ENCODE data around the gene FOXP3. TPM values are rescaled to one million over a fixed set of nuclear protein-coding genes. Genes with fewer than 3 reads are reported as not detected.
"Not testable (repeated sequence)": the region's sequence is repeated elsewhere in the genome, so short reads cannot be mapped to it uniquely, and the experiment has no call there.

Gene FOXP3
- polyA plus RNA-seq, 1 of the 3 experiments (the other 2 are of a cell fraction), result 0.12 TPM

DNA sequence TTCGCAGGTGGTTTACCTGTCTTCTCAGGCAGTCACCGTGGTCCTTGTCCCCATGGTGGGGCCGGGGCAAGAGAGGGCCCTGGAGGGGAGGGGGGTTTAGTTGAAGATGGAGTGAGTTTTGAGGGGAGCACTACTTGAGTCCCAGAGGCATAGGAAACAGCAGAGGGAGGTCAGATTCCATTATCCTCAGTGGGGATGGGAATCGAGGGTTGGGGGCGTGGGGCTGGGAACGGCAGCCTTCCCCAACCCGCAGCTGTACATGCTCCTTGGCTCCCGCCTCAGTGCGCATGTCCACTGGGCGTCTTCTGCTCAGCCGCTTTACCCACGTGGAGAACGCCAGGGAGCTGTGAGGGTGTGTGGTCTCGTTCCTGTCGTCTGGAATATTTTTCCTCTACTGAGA is 38.8 kb upstream of the FOXP3 start, which contains the start of gene GAGE10:
GAGE10 (plus strand) TSS at position 301 of the 400 bp plus-strand sequence. CDS start 1,214 bp downstream, outside the sequence.
- ChIA-PET CTCF (no interaction called here), POLR2A (no interaction called here)
- no peaks in the 10 kb centered on the region for H3K9me2 ChIP-seq
- H3K79me2 ChIP-seq (ENCODE audit: insufficient read depth), result no peaks in the 10 kb centered on the region
- H3K4me2 ChIP-seq, result no peak within 1 kb of the TSS
- H3K4me3 ChIP-seq (ENCODE audit: low read depth in 2 of 2, low read length in 1 of 2), result no peak within 1 kb of the TSS
- TF ChIP-seq RXRA (IDR thresholded peaks at IDR 0.05; ENCODE audit: borderline replicate concordance, low read depth), result no peak
- H2AFZ ChIP-seq (ENCODE audit: low read depth), result no peak within 1 kb of the TSS
- H3F3A ChIP-seq (replicated peaks; ENCODE audit: insufficient read depth), result no peaks in the 10 kb centered on the region
- no peak within 1 kb of the TSS for H3K27ac ChIP-seq (ENCODE audit: low read depth in 2 of 2, low read length in 1 of 2)
- no peaks in the 10 kb centered on the region for H3K9me3 ChIP-seq
- no peak for DNase-seq
- no peaks in the 10 kb centered on the region for H3K4me1 ChIP-seq (ENCODE audit: control insufficient read depth in 1 of 2, insufficient read depth in 2 of 2, low read depth in 1 of 2, low read length in 1 of 2)
- H4K20me1 ChIP-seq (ENCODE audit: insufficient read depth), result no peaks in the 10 kb centered on the region
- 13% methylated on average over 5 of the region's 15 CpGs for WGBS (ENCODE audit: low lambda C conversion rate)
- peaks cover 40% of the 10 kb centered on the region; the same call in 1 of the 2 replicates for H3K27me3 ChIP-seq (ENCODE audit: insufficient read depth)
- H3K9ac ChIP-seq, result no peak within 1 kb of the TSS
- H3K36me3 ChIP-seq (replicated peaks in 1 of 2; ENCODE audit: control insufficient read depth in 1 of 2, insufficient read depth in 2 of 2, low read length in 1 of 2), result no peaks in the 10 kb centered on the region

GRCh38 chrX:49300703-49301102 is 36.2 kb upstream of the FOXP3 start:
- H3F3A ChIP-seq (replicated peaks; ENCODE audit: insufficient read depth), result no peaks in the 10 kb centered on the region
- H3K79me2 ChIP-seq (ENCODE audit: insufficient read depth), result no peaks in the 10 kb centered on the region
- no peak overlapping the region for H2AFZ ChIP-seq (ENCODE audit: low read depth)
- no peak overlapping the region for H3K27ac ChIP-seq (ENCODE audit: low read depth in 2 of 2, low read length in 1 of 2)
- 36% methylated on average over 1 of the region's 1 CpG for WGBS (ENCODE audit: low lambda C conversion rate)
- no peaks in the 10 kb centered on the region for H3K36me3 ChIP-seq (replicated peaks in 1 of 2; ENCODE audit: control insufficient read depth in 1 of 2, insufficient read depth in 2 of 2, low read length in 1 of 2)
- no peak for TF ChIP-seq POLR2AphosphoS5 (IDR thresholded peaks at IDR 0.05; ENCODE audit: low read depth, low read length)
- TF ChIP-seq ELF1 (IDR thresholded peaks at IDR 0.05), result no peak
- no peak for TF ChIP-seq FOXM1 (IDR thresholded peaks at IDR 0.05; ENCODE audit: low read depth)
- no peak for TF ChIP-seq YY1 (IDR thresholded peaks at IDR 0.05; ENCODE audit: low read depth)
- TF ChIP-seq NFIC (IDR thresholded peaks at IDR 0.05; ENCODE audit: borderline replicate concordance), result no peak
- POLR2A ChIA-PET, result no interaction called here
- CTCF ChIA-PET, result interaction anchor here (0.7 kb wide), 1 partner anchor 454 kb away, joined by 3 read pairs; no protein-coding TSS in a partner anchor
- H3K9ac ChIP-seq, result no peak overlapping the region
- no peaks in the 10 kb centered on the region for H3K9me2 ChIP-seq
- no peak for DNase-seq
- no peak overlapping the region for H3K4me2 ChIP-seq
- H3K9me3 ChIP-seq, result no peaks in the 10 kb centered on the region
- H4K20me1 ChIP-seq (ENCODE audit: insufficient read depth), result no peaks in the 10 kb centered on the region
- H3K4me3 ChIP-seq (ENCODE audit: low read depth in 2 of 2, low read length in 1 of 2), result no peak overlapping the region
- H3K4me1 ChIP-seq (ENCODE audit: control insufficient read depth in 1 of 2, insufficient read depth in 2 of 2, low read depth in 1 of 2, low read length in 1 of 2), result no peaks in the 10 kb centered on the region
- peaks cover 31% of the 10 kb centered on the region; the same call in 1 of the 2 replicates for H3K27me3 ChIP-seq (ENCODE audit: insufficient read depth)

DNA sequence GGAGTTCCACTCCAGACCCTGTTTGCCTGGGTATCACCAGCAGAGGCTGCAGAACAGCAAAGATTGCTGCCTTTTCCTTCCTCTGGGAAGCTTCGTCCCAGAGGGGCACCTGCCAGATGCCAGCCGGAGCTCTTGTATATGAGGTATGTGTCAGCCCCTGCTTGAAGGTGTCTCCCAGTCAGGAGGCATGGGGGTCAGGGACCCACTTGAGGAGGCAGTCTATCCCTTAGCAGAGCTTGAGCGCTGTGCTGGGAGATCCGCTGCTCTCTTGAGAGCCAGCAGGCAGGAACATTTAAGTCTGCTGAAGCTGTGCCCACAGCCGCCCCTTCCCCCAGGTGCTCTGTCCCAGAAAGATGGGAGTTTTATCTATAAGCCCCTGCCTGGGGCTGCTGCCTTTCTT is 34.8 kb upstream of the FOXP3 start:
- 55% methylated on average over 4 of the region's 5 CpGs for WGBS (ENCODE audit: low lambda C conversion rate)
- H3K4me1 ChIP-seq (ENCODE audit: control insufficient read depth in 1 of 2, insufficient read depth in 2 of 2, low read depth in 1 of 2, low read length in 1 of 2); H3F3A ChIP-seq (replicated peaks; ENCODE audit: insufficient read depth); H3K27ac ChIP-seq (ENCODE audit: low read depth in 2 of 2, low read length in 1 of 2); DNase-seq; CTCF ChIA-PET; H3K36me3 ChIP-seq (replicated peaks in 1 of 2; ENCODE audit: control insufficient read depth in 1 of 2, insufficient read depth in 2 of 2, low read length in 1 of 2); H3K9me3 ChIP-seq; POLR2A ChIA-PET; H3K9me2 ChIP-seq; H2AFZ ChIP-seq (ENCODE audit: low read depth); H3K9ac ChIP-seq; H4K20me1 ChIP-seq (ENCODE audit: insufficient read depth); H3K4me3 ChIP-seq (ENCODE audit: low read depth in 2 of 2, low read length in 1 of 2); H3K4me2 ChIP-seq; H3K79me2 ChIP-seq (ENCODE audit: insufficient read depth): not testable (repeated sequence)
- peaks cover 40% of the 10 kb centered on the region; the same call in 1 of the 2 replicates for H3K27me3 ChIP-seq (ENCODE audit: insufficient read depth)

All from SK-N-SH (cell line).